Right atrium auricular region (tissue), 2 donors: Measurements from ENCODE around the gene PIWIL4. TPM values are rescaled to one million over a fixed set of nuclear protein-coding genes. Genes with fewer than 3 reads are reported as not detected.
"Not testable (repeated sequence)": the region's sequence is repeated elsewhere in the genome, so short reads cannot be mapped to it uniquely, and the experiment has no call there.

Source experiments
- DNase-seq: peaks from one replicate; pipeline ENCODE4 v3.0.0-alpha.2; 2019; ENCODE audit warnings: low spot score
- H3K27ac ChIP-seq, 2 donors: fragments of 200-600 bp; sonication (generic); 1 replicate in 1 of 2; 2 replicates in 1 of 2; pipeline ENCODE4 v1.5.1; 2016 to 2019
- H3K27me3 ChIP-seq, 2 donors: fragments of 200-600 bp; sonication (generic); one replicate each; pipeline versions ENCODE4 v1.5.1 to v1.6.0; 2017 to 2019
- H3K36me3 ChIP-seq: fragments of 200-600 bp; sonication (generic); one replicate; pipeline ENCODE4 v1.5.1; 2016
- H3K4me1 ChIP-seq, 2 donors: fragments of 200-600 bp; sonication (generic); one replicate each; pipeline versions ENCODE4 v1.5.1 to v1.6.0; 2017 to 2019
- H3K4me3 ChIP-seq, 2 donors: fragments of 200-600 bp; sonication (generic); 1 replicate in 1 of 2; 2 replicates in 1 of 2; pipeline ENCODE4 v1.5.1; 2017 to 2019; ENCODE audit warnings: mild to moderate bottlenecking in 1 of 2, moderate library complexity in 1 of 2
- H3K9me3 ChIP-seq, 2 donors: fragments of 200-600 bp; sonication (generic); one replicate each; pipeline ENCODE4 v1.5.1; 2019
- CTCF ChIP-seq, 2 donors: fragments of 200-600 bp; sonication (generic); IDR thresholded peaks; one replicate each; pipeline ENCODE4 v1.5.1; 2019; ENCODE audit warnings: antibody characterized with exemption in 2 of 2
- total RNA-seq, 2 donors: library from RNA; depleted of rRNA; stranded (reverse); fragments of >200 nt; gene quantifications; one replicate each; pipeline ENCODE4 v1.1.0, GENCODE V29; 2016

PIWIL4 gene
- total RNA-seq, 2 donors from 2014 or later = 1.8 to 3.2 TPM

DNA sequence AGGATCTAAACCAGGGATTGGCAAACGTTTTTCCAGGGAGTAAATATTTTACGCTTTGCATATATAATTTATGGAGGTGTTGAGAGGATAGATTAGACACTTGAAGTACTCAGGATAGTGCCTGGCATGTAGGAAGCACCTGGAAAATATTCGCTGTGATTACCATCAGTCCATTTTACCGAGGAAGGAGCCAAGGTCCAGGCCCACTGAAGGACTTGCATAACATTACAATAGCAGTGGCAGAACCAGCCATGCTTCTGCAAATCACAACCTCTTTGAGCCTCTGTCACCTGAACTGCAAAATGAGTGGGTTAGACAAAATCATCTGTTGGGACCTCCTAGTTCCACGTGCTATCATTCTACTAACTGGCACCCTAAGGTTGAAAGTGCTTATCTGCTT lies 18.0 kb upstream of the PIWIL4 start:
- H3K27ac ChIP-seq = no peak overlapping the region
- H3K4me3 ChIP-seq = no peak overlapping the region
- H3K4me1 ChIP-seq = peaks cover 0 to 41% of the 10 kb centered on the region in 2 donors
- no peak for DNase-seq
- TF ChIP-seq CTCF (IDR thresholded peaks at IDR 0.05) = no peak
- H3K27me3 ChIP-seq = no peaks in the 10 kb centered on the region
- no peaks in the 10 kb centered on the region for H3K9me3 ChIP-seq
- H3K36me3 ChIP-seq = no peaks in the 10 kb centered on the region

GRCh38 chr11:94550513-94550912 lies 16.7 kb upstream of the PIWIL4 start:
- no peak overlapping the region for H3K27ac ChIP-seq
- H3K9me3 ChIP-seq = no peaks in the 10 kb centered on the region
- H3K4me3 ChIP-seq = no peak overlapping the region
- no peak for TF ChIP-seq CTCF (IDR thresholded peaks at IDR 0.05)
- no peak for DNase-seq
- no peaks in the 10 kb centered on the region for H3K36me3 ChIP-seq
- no peaks in the 10 kb centered on the region for H3K27me3 ChIP-seq
- H3K4me1 ChIP-seq = peaks cover 0 to 30% of the 10 kb centered on the region in 2 donors

GRCh38 chr11:94553938-94554337 lies 13.2 kb upstream of the PIWIL4 start:
- no peak for TF ChIP-seq CTCF (IDR thresholded peaks at IDR 0.05)
- Histone ChIP-seq H3K4me1 (peaks cover 0 to 5% of the 10 kb centered on the region in 2 donors), H3K4me3 (no peak overlapping the region), H3K9me3 (no peaks in the 10 kb centered on the region), H3K36me3 (no peaks in the 10 kb centered on the region), H3K27me3 (no peaks in the 10 kb centered on the region), H3K27ac (no peak overlapping the region)
- no peak for DNase-seq

DNA sequence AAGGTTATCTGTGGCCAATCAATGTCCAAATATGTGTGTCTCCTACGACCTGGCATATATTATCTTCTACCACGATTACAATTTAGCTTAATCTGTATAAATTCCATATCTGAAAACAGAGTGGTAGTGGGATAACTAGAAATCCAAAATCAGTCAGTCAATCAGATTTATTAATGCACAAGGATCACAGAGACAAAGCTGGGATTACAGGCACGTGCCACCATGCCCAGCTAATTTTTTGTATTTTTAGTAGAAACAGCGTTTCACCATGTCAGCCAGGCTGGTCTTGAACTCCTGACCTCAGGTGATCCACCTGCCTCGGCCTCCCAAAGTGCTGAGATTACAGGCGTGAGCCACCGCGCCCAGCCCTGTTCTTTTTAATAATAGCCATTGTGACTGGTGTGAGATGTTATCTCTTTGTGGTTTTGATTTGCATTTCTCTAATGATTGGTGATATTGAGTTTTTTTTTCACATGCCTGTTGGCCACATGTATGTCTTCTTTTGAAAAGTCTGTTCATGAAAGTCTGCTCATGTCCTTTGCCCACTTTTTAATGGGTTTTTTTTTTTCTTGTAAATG lies 11.3 kb upstream of the PIWIL4 start:
- not testable (repeated sequence) for H3K27me3 ChIP-seq, H3K4me1 ChIP-seq, H3K36me3 ChIP-seq, H3K27ac ChIP-seq, DNase-seq, H3K9me3 ChIP-seq, H3K4me3 ChIP-seq

DNA sequence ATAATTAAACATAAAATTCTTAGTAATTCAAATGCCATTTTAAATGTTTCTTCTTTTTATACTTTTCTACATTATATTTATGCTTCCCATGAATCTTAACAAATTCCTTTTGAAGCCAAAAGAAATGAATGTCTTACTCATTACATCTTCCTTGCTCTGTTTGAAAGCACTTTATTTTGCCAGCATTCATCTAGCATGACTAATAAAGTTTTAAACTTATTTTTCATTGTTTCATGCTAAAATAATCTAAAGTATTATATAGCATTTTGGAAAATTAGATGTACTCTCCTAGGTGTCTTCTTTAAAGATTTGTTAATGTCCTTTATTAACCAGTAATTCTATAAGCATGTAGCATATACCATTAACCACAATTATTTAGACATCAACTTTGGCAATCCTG lies 9.7 kb upstream of the PIWIL4 start:
- TF ChIP-seq CTCF (IDR thresholded peaks at IDR 0.05) = no peak
- H3K36me3 ChIP-seq = no peaks in the 10 kb centered on the region
- no peaks in the 10 kb centered on the region for H3K27me3 ChIP-seq
- H3K27ac ChIP-seq = no peak overlapping the region
- DNase-seq = no peak
- no peaks in the 10 kb centered on the region for H3K9me3 ChIP-seq
- no peaks in the 10 kb centered on the region for H3K4me1 ChIP-seq
- H3K4me3 ChIP-seq = no peak overlapping the region

GRCh38 chr11:94557992-94558391 lies 9.2 kb upstream of the PIWIL4 start:
- no peaks in the 10 kb centered on the region for H3K36me3 ChIP-seq
- H3K4me1 ChIP-seq = peaks cover 0 to 3% of the 10 kb centered on the region in 2 donors
- H3K27me3 ChIP-seq = no peaks in the 10 kb centered on the region
- H3K4me3 ChIP-seq = no peak overlapping the region
- H3K27ac ChIP-seq = no peak overlapping the region
- no peak for TF ChIP-seq CTCF (IDR thresholded peaks at IDR 0.05)
- H3K9me3 ChIP-seq = no peaks in the 10 kb centered on the region
- DNase-seq = no peak
